DMS153 treated with DMSO at 0.1 percent for 48 hours (cell line): ENCODE results near the gene PPEF1.
"Not testable (repeated sequence)": the region's sequence is repeated elsewhere in the genome, so short reads cannot be mapped to it uniquely, and the experiment has no call there.

Experiments used
- DNase-seq: peaks from one replicate; lab custom pipeline; 2025; ENCODE audit not compliant: unreplicated experiment; lab: John Stamatoyannopoulos, UW

PPEF1 gene

DNA sequence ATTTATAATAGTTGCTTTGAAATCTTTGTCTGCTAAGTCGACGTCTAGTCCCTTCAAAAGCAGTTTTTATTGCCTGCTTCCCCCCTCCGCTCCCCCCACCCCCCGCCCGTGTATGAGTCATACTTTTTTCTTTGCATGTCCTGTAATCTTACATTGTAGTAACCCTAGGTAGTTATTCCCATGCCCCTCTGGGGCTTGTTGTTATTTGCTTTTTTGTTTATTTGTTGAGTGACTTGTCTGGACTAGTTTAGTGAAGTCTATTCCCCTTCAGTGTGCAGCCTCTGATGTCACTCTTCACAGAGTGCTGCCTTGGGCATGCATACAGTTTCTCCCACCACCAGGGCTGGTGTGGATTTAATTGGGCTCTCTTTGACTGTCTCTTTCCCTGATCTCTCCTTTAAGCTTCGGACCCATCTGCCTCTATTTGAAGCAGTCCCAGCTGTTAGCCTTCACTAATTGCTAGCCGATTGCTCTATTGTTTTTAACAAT is 86.2 kb downstream of the PPEF1 start:
- no peak for DNase-seq

GRCh38 chrX:18797141-18797540 is 89.7 kb downstream of the PPEF1 start:
- no peak for DNase-seq

DNA sequence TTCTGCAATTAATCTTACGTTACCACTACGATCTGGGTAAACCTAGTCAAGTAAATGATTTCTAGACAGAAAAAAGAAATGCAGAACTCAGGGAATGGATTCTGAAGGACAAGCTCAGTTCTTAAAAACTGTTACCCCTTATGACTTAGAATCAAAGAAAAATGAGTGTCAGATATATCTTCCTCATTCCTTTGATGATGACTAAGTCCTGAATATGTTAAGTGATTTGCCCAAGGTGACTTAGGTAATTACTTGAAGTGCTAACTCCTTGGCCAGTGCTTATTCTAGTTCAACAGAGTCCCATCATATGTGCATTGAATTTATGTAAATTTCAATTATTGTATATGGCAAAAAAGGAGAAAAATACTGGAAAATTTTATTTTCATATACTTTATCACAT is 92.5 kb downstream of the PPEF1 start:
- no peak for DNase-seq

DNA sequence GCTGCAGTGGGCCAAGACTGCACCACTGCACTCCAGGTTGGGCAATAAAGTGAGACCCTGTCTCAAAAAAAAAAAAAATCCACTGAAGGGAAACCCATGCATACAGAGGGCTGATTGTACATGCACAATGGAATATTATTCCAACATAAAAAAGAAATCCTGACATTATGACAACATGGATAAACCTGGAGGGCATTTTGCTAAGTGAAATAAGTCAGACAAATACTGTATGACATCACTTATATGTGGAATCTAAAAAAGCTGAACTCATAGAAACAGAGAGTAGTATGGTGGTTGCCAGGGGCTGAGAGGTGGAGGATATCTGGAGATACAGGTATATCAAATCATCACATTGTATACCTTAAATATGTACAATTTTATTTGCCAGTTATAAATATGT is 102.2 kb downstream of the PPEF1 start:
- DNase-seq: no peak

DNA sequence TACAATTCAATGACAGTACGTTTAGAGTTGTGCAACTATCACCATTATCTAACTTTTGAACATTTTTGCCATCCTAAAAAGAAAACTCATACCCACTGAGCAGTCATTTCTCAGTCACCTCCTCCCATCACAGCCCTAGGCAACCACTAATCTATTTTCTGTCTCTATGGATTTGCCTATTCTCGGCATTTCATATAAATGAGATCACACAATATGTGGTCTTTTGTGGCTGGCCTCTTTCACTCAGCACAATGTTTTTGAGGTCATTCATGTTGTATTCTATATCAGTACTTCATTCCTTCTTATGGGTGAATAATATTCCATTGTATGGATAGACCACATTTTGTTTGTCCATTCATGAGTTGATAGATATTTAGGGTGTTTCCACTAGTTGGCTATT is 103.0 kb downstream of the PPEF1 start:
- no peak for DNase-seq

GRCh38 chrX:18825375-18825774 is 117.9 kb downstream of the PPEF1 start:
- no peak for DNase-seq

GRCh38 chrX:18828832-18829404 is 121.5 kb downstream of the PPEF1 start:
- DNase-seq: no peak

DNA sequence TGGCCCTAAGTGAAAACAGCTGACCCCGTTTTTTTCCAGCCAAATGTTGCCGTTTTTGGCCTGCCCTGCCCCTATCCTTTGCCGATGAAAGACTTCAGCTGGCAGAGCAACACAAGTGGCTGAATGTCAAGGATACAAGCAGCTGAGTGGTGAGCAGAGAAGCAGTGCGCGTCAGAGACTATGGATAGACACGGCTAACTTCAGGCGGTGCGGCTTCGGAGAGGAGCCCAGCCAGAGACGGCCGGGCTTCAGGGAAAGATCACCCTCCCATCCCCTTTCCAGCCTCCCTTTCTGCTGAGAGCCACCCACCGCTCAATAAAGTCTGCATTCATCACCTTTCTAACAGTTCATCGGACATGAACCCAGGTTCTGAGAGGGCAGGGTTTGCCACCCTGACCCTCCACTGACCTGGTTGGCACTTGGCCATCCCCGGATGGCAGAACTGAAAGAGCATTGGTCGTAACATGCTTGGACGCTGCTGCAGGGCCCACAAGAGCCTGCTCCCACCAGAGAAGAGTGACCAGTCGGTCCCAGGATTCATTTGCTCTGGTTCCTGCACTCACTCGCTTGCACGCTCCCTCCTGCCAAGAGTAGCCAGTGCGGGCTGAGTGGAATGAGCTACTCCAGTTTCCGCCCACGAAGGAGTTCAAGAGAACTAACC is 125.8 kb downstream of the PPEF1 start:
- DNase-seq: no peak

DNA sequence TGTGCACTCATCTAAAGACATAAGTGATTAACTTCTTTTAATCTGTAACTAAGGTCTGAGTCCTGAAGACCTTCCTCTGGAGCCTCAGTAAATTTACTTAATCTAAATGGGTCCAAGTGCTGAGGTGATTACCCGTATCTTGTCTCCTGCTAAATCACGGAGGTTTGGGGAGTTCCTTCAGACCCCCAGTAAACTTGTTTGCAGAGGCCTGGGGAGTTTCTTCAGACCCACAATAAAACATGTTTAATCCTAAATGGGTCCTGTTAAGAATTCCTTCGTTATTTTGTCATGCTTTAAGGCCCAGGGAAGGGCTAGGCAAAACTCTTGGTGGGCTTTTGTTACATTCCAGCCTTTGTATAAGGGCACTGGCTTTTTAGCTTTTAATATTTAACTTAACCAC is 140.5 kb downstream of the PPEF1 start:
- not testable (repeated sequence) for DNase-seq

DNA sequence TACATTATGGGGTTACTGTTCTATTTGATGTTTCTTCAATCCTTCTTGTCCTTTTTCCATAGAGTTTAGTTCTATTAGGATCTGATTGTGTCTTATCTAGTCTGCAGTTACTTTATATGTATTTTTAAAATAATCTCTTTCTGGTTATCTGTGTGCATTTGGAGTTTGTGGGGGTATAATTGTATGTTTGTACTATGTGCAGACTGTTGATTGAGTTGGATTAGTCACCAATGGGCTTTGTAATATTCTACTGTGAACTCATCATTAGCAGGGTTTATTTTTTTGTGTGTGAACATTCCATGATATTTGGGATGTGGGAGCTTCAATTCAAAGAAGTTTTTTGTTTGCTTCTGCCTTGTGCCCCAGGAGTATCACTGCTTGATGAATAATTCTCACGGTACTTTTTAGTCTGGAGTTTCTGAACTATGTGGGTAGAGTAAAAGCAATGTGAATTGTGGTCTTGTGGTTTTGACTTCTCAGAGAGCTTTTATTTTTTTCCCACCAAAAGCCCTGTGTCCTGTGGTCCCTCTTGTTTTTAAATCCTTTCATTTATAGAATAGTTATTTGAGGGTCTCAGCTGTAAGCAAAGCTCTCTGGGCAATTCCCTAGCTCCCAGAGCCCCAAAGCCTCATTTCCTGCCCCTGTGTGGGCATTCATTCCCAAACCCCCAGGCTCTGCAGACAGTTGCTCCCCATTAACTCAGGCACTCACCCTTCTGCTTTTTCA is 148.6 kb downstream of the PPEF1 start:
- DNase-seq: no peak

GRCh38 chrX:18856645-18856997 is 149.2 kb downstream of the PPEF1 start:
- no peak for DNase-seq

DNA sequence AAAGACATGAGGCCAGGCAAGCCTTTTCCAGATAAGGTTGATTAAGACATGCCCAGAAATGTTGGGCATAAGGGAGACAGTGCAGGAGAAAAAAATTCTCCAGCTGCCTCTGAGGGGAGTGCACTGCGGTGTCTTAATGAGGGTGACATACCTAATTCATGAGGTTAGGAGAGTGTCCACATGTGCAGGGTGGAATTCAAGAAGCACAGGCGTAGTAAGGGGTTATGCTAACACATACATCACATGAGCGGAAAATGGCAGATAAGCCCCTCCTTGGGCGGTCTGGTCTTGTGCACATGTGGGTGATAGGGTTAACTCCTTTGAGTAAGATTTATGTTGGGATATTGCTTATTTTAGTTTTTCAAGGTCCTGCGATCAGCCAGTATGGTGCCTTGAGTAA is 154.1 kb downstream of the PPEF1 start:
- no peak for DNase-seq

- no peak for DNase-seq
Observed at GRCh38 chrX:18864390-18864920, 157.0 kb downstream of the PPEF1 start.

GRCh38 chrX:18871161-18871890 is 163.9 kb downstream of the PPEF1 start:
- DNase-seq: no peak

- DNase-seq: no peak
Observed at GRCh38 chrX:18871970-18872369, 164.5 kb downstream of the PPEF1 start.

DNA sequence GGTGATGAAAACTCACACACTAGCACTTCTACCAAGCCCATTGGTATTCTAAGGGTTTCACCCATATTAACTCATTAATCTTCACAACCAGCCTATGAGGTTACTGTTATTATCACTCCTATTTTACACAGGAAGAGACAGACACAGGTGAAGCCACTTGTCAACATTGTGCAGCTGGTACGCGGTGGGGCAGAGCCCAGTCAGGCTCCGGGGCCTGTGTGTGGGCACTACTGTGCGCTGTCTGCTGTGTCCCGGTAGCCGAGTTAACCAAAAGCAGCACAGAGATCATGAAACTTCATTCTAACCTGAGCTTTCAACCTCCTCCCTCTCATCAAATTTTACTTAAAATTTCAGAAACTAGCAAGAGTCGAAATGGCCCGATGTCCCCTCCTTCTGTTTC is 165.2 kb downstream of the PPEF1 start:
- DNase-seq: no peak

- no peak for DNase-seq
Observed at GRCh38 chrX:18873189-18873791, 165.8 kb downstream of the PPEF1 start.

DNA sequence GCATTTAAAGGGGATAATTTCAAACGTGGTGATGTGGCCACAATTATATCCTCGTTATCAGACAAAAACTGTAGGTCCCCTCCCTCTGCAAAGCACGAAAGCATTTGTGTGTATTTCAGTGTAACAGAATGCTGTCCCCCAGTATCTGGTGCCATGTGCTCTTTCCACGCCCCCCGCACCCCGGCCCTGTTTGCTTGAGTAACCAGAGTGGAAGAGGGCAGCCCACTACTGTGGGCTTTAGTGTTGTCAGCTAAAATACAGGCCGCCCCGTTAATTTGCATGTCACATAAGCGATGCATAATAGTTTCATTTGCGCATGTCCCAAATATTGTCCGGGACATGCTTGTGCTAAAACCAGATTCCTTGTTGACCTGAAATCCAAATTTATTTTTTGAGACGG is 166.4 kb downstream of the PPEF1 start:
- no peak for DNase-seq

DNA sequence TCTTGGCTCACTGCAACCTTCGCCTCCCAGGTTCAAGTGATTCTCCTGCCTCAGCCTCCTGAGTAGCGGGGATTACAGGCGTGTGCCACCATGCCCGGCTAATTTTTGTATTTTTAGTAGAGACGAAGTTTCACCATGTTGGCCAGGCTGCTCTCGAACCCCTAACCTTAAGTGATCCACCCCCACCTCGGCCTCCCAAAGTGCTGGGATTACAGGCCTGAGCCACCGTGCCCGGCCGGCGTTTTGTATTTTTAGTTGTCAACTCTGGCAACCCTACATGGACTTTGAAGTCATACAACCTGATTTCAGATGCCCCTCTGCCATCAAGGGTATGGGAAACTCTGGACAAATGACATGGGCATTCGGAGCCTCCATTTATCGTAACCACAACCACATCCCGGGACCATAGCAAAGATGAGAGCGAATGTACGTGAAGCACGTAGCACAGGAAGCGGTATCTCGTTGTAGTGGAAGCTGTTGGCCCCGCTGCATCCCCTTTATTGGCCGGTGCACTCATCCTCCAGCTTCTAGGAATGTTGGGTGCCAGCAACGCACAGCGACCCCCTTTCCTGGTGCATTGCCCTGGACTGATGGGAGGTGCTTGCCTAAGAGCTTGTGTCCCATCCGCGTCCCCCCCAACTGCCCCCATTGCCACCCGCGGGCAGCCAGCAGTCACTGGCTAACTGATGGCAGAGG is 167.3 kb downstream of the PPEF1 start:
- no peak for DNase-seq

- DNase-seq: no peak
Observed at GRCh38 chrX:18875256-18875878, 167.9 kb downstream of the PPEF1 start.
